Measurements from ENCODE around the gene CDIP1. TPM values are rescaled to one million over a fixed set of nuclear protein-coding genes. Genes with fewer than 3 reads are reported as not detected.

The CDIP1 gene
- total RNA-seq, 1 donor from 2014 or later, result 64.7 TPM

DNA sequence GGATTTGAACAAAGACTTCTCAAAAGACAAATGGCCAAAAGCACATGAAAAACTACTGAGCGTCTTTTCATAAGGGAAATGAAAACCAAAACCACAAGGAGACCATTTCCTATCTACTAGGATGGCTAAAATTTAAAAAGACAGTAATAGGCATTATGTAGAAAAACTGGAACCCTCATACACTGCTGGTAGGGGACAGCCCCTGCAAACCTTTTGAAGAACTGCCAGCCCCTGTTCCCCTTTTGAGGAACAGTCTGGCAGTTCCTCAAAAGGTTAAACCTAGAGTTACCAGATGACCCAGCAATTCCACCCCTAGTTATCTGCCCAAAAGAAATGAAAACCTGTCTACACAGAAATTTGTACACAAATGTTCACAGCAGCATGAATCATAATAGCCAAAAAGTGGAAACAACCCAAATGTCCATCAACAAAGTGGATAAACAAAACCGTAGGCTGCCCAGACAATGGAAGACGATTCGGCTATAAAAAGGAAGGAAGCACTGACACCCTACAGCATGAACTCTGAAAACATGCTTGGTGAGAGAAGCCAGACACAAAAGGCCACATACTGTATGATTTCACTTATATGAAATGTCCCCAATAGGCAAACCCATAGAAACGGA lies 22.9 kb downstream of the CDIP1 start:
- Mint-ChIP-seq H3K36me3 (ENCODE audit: low read depth, unreplicated experiment) (peaks cover under 1% of the 10 kb centered on the region), H3K27me3 (ENCODE audit: low read depth, unreplicated experiment) (no peaks in the 10 kb centered on the region), H3K4me3 (ENCODE audit: unreplicated experiment) (no peak overlapping the region), H3K4me1 (ENCODE audit: low read depth, unreplicated experiment) (peaks cover 17% of the 10 kb centered on the region), H3K27ac (ENCODE audit: unreplicated experiment) (no peak overlapping the region), H3K9me3 (ENCODE audit: unreplicated experiment) (no peaks in the 10 kb centered on the region)
- H3K9ac ChIP-seq (ENCODE audit: low read length), result no peak overlapping the region
- peaks cover 7% of the 10 kb centered on the region for H3K36me3 ChIP-seq (ENCODE audit: insufficient read depth, low read length)
- TF ChIP-seq EZH2 (IDR thresholded peaks at IDR 0.05; ENCODE audit: insufficient read depth, low read length), result no peak
- FAIRE-seq (no peak), DNase-seq (ENCODE audit: low read depth) (no peak)
- H2AFZ ChIP-seq (ENCODE audit: low read depth, low read length), result no peak overlapping the region
- no peaks in the 10 kb centered on the region for H3K9me3 ChIP-seq (ENCODE audit: insufficient read depth, low read depth, low read length)
- no peak overlapping the region for H3K4me2 ChIP-seq (ENCODE audit: low read length)
- H3K27me3 ChIP-seq (ENCODE audit: insufficient read depth, low read length), result no peaks in the 10 kb centered on the region
- no peaks in the 10 kb centered on the region for H3K4me1 ChIP-seq (ENCODE audit: insufficient read depth, low read length)
- peaks cover 6% of the 10 kb centered on the region for H3K79me2 ChIP-seq (ENCODE audit: insufficient read depth, low read length)
- H3K27ac ChIP-seq (ENCODE audit: low read depth, low read length), result no peak overlapping the region
- H3K4me3 ChIP-seq (ENCODE audit: insufficient read depth, low read depth, low read length), result no peak overlapping the region
- peaks cover 51% of the 10 kb centered on the region for H4K20me1 ChIP-seq (ENCODE audit: insufficient read depth, low read length)

DNA sequence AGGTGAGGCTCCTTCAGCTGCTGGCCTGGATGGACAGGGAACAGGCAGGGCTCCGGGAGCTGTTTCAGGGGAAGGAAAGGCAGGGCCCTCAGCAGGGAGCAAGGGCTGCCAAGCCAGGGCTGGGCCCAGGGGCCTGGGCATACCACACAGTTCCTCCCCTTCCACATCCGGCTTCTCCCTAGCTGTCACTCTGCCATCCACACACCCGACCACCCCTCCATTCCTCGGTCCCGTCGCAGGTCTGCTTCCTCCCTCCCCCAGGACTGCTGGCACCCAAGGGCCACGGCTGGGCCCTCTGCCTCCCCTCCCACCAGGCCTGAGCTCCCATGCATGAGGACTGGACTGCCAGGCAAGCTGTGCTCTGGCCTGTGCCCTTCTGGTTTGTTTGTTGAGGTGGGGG lies 24.0 kb downstream of the CDIP1 start:
- no peaks in the 10 kb centered on the region for H3K4me1 ChIP-seq (ENCODE audit: insufficient read depth, low read length)
- H3K36me3 Mint-ChIP-seq (ENCODE audit: low read depth, unreplicated experiment), result no peaks in the 10 kb centered on the region
- H3K27ac ChIP-seq (ENCODE audit: low read depth, low read length), result no peak overlapping the region
- peaks cover 56% of the 10 kb centered on the region for H4K20me1 ChIP-seq (ENCODE audit: insufficient read depth, low read length)
- H3K4me3 Mint-ChIP-seq (ENCODE audit: unreplicated experiment), result no peak overlapping the region
- DNase-seq (ENCODE audit: low read depth) (no peak), FAIRE-seq (no peak)
- no peak overlapping the region for H2AFZ ChIP-seq (ENCODE audit: low read depth, low read length)
- H3K4me1 Mint-ChIP-seq (ENCODE audit: low read depth, unreplicated experiment), result peaks cover 17% of the 10 kb centered on the region
- TF ChIP-seq, protein P1, sequence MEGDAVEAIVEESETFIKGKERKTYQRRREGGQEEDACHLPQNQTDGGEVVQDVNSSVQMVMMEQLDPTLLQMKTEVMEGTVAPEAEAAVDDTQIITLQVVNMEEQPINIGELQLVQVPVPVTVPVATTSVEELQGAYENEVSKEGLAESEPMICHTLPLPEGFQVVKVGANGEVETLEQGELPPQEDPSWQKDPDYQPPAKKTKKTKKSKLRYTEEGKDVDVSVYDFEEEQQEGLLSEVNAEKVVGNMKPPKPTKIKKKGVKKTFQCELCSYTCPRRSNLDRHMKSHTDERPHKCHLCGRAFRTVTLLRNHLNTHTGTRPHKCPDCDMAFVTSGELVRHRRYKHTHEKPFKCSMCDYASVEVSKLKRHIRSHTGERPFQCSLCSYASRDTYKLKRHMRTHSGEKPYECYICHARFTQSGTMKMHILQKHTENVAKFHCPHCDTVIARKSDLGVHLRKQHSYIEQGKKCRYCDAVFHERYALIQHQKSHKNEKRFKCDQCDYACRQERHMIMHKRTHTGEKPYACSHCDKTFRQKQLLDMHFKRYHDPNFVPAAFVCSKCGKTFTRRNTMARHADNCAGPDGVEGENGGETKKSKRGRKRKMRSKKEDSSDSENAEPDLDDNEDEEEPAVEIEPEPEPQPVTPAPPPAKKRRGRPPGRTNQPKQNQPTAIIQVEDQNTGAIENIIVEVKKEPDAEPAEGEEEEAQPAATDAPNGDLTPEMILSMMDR (IDR thresholded peaks at IDR 0.05; ENCODE audit: insufficient read depth, low read depth, low read length), result no peak
- no peak for TF ChIP-seq EZH2 (IDR thresholded peaks at IDR 0.05; ENCODE audit: insufficient read depth, low read length)
- H3K27ac Mint-ChIP-seq (ENCODE audit: unreplicated experiment), result no peak overlapping the region
- no peaks in the 10 kb centered on the region for H3K9me3 Mint-ChIP-seq (ENCODE audit: unreplicated experiment)
- H3K27me3 ChIP-seq (ENCODE audit: insufficient read depth, low read length), result no peaks in the 10 kb centered on the region
- H3K4me3 ChIP-seq (ENCODE audit: insufficient read depth, low read depth, low read length), result no peak overlapping the region
- no peak overlapping the region for H3K9ac ChIP-seq (ENCODE audit: low read length)
- no peak overlapping the region for H3K4me2 ChIP-seq (ENCODE audit: low read length)
- H3K9me3 ChIP-seq (ENCODE audit: insufficient read depth, low read depth, low read length), result no peaks in the 10 kb centered on the region
- no peaks in the 10 kb centered on the region for H3K27me3 Mint-ChIP-seq (ENCODE audit: low read depth, unreplicated experiment)
- H3K79me2 ChIP-seq (ENCODE audit: insufficient read depth, low read length), result peaks cover 6% of the 10 kb centered on the region
- H3K36me3 ChIP-seq (ENCODE audit: insufficient read depth, low read length), result peaks cover 12% of the 10 kb centered on the region

DNA sequence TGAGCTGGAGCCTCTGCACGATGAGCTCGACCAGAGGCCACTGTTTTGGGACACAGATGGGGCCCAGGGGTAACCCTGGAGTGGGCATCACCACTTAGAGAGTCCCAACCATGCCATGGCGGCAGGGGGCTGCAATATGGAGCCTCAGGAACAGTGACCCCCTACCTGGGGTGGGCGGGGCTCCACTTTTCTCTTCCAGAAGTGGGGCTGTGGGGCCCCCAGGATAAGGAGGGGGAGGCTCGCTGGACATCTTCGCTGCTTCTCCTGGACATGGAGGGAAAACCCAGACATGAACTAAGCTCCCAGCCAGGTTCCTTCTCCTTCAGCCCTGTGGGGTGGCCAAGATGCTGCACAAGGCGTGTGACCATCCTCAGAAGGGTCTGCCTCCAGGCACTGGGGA lies 24.7 kb downstream of the CDIP1 start:
- H3K27me3 Mint-ChIP-seq (ENCODE audit: low read depth, unreplicated experiment), result no peaks in the 10 kb centered on the region
- FAIRE-seq, result no peak

More for the DNA sequence above, 24.7 kb downstream of the CDIP1 start:
- no peak overlapping the region for H3K4me3 ChIP-seq (ENCODE audit: insufficient read depth, low read depth, low read length)
- no peak overlapping the region for H3K4me2 ChIP-seq (ENCODE audit: low read length)
- peaks cover 6% of the 10 kb centered on the region for H3K79me2 ChIP-seq (ENCODE audit: insufficient read depth, low read length)
- peaks cover 60% of the 10 kb centered on the region for H4K20me1 ChIP-seq (ENCODE audit: insufficient read depth, low read length)
- no peaks in the 10 kb centered on the region for H3K27me3 ChIP-seq (ENCODE audit: insufficient read depth, low read length)
- H3K9ac ChIP-seq (ENCODE audit: low read length), result no peak overlapping the region
- no peaks in the 10 kb centered on the region for H3K4me1 ChIP-seq (ENCODE audit: insufficient read depth, low read length)
- Mint-ChIP-seq H3K9me3 (ENCODE audit: unreplicated experiment) (no peaks in the 10 kb centered on the region), H3K4me1 (ENCODE audit: low read depth, unreplicated experiment) (peaks cover 17% of the 10 kb centered on the region), H3K27ac (ENCODE audit: unreplicated experiment) (no peak overlapping the region), H3K4me3 (ENCODE audit: unreplicated experiment) (no peak overlapping the region), H3K36me3 (ENCODE audit: low read depth, unreplicated experiment) (no peaks in the 10 kb centered on the region)
- TF ChIP-seq, protein P1 (IDR thresholded peaks at IDR 0.05; ENCODE audit: insufficient read depth, low read depth, low read length), result no peak
- no peak for TF ChIP-seq EZH2 (IDR thresholded peaks at IDR 0.05; ENCODE audit: insufficient read depth, low read length)
- no peak overlapping the region for H3K27ac ChIP-seq (ENCODE audit: low read depth, low read length)
- H3K9me3 ChIP-seq (ENCODE audit: insufficient read depth, low read depth, low read length), result no peaks in the 10 kb centered on the region
- H3K36me3 ChIP-seq (ENCODE audit: insufficient read depth, low read length), result peaks cover 13% of the 10 kb centered on the region
- no peak overlapping the region for H2AFZ ChIP-seq (ENCODE audit: low read depth, low read length)
- DNase-seq (ENCODE audit: low read depth), result no peak
